HG02943 (cell line): ENCODE measurements around the gene TSEN2.
"Not testable (repeated sequence)": the region's sequence is repeated elsewhere in the genome, so short reads cannot be mapped to it uniquely, and the experiment has no call there.

Experiments used
- ATAC-seq: cut with Tn5 transposase; IDR thresholded peaks from one replicate; pipeline ENCODE4 v1.9.1; 2021; ENCODE audit warnings: mild to moderate bottlenecking, low read depth, moderate library complexity; ENCODE audit not compliant: unreplicated experiment

TSEN2 gene

GRCh38 chr3:12499474-12499873 is 15.2 kb downstream of the TSEN2 start:
- ATAC-seq = no peak

DNA sequence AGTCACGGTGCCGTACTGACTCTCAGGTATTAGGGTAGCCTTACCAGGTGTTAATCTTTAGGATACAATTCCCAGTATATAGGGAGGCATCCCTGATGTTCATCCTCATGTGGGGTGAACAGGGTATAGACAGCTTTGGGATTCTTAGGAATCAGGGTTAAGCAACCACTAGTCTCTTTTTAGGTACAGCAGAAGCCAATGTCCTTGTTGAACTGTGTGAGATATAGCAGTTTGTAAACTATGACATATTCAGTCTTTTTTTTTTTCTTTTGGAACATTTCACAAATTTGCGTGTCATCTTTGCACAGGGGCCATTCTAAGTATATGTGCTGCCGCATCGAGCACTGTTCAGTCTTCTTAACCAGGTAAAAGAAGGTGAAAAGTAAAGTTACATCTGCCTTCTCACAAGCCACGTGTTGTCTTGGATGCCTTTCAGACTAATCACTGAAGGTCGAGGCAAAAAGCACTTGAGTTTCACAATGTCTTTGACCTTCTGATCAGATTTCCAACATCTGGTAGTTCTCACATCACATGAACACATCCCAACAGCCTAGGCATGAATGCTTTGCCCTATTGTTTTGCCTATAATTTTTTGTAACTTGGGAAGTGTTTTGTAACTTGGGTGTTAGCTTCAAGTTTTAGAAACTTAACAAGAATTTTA is 17.2 kb downstream of the TSEN2 start:
- ATAC-seq = no peak

DNA sequence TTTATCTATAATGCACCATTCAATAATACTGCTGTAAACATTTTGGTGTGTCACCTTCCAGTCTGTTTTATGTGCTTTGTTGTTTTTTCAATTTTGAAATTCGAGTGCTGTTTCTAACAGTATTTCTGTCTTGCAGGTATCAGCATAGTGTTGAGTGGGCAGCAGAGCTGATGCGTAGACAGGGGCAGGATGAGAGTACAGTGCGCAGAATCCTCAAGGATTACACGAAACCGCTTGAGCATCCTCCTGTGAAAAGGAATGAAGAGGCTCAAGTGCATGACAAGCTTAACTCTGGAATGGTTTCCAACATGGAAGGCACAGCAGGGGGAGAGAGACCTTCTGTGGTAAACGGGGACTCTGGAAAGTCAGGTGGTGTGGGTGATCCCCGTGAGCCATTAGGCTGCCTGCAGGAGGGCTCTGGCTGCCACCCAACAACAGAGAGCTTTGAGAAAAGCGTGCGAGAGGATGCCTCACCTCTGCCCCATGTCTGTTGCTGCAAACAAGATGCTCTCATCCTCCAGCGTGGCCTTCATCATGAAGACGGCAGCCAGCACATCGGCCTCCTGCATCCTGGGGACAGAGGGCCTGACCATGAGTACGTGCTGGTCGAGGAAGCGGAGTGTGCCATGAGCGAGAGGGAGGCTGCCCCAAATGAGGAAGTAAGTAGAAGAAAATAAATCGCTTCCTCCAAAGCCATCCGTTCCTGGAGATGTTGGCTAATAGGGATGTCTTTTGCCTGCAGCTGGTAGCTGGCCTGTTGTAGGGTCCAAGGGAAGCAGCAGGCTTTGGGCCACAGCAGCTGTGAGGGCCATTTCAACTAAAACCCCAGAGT is 19.1 kb downstream of the TSEN2 start:
- no peak for ATAC-seq

GRCh38 chr3:12506201-12506709 is 22.0 kb downstream of the TSEN2 start:
- ATAC-seq = no peak

DNA sequence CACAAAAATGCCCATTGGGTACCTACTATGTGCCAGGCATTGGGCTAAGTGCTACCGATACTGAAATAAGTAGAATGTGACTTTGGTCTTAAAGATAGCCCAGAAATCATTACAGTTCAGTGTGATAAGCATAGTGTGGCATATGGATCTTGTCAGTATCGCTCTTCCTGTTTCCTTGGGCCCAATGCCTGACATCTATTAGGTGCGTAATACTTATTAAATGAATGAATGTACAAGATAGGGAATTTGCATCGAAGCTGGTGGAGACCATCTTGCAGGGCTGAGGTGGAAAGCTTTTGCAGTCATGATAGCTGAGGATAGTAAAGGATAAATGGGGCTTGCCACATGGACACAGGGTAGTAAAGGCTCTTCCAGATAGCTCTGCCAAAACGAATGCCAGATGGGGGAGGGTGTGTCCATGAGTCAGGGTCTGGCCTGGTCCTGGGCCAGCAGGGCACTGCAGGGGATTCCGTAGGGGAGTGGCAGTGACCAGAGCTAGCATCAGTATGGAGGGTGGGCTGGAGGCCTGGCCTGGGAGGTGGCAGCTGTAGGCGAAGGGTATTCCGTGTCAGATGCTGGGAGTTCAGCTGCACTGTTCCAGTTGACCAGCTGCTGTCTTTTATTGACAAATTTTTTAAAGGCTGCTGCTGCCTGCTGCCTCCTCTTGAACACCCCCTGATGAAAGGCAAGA is 23.5 kb downstream of the TSEN2 start:
- ATAC-seq = no peak

- ATAC-seq = no peak
Measured at GRCh38 chr3:12508291-12508700, 24.0 kb downstream of the TSEN2 start.

GRCh38 chr3:12509466-12509865 is 25.2 kb downstream of the TSEN2 start:
- ATAC-seq = no peak

GRCh38 chr3:12512534-12513118 is 28.3 kb downstream of the TSEN2 start:
- ATAC-seq = no peak

GRCh38 chr3:12513694-12514446 is 29.6 kb downstream of the TSEN2 start:
- no peak for ATAC-seq

- no peak for ATAC-seq
Measured at GRCh38 chr3:12515631-12516030, 31.4 kb downstream of the TSEN2 start.

GRCh38 chr3:12516873-12517272 is 32.6 kb downstream of the TSEN2 start:
- no peak for ATAC-seq

DNA sequence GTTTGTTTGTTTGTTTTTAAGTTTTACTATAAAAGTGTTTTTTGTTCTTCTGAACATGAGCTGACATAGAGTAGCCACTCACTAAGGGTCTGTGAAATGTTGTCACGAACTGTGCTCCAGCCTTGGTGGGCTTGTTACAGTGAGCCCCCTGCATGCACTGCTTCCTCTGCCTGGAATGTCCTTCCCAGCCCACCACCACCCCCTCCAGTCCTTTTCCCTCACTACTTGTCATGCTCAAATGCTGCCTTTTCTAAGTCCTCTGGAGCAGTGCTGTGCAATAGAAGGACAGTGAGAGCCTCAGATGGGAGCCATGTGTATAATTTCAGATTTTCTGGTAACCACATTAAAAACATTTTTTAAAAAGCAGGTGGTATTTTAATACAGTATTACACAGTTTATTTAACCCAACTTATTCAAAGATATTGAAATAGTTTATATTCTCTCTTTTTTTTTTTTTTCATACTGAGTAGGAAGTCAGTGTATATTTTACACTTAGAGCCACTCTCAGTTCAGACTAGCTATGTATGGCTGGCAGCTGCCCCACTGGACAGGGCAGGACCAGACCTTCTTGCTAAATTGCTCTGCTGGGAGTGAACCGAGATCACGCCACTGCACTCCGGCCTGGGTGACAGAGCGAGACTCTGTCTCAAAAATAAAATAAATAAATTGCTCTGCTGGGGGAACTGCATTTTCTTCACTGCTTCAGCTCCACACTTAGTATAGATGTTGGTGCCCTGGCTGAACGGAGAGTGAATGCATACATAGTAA is 34.2 kb downstream of the TSEN2 start:
- ATAC-seq = no peak

DNA sequence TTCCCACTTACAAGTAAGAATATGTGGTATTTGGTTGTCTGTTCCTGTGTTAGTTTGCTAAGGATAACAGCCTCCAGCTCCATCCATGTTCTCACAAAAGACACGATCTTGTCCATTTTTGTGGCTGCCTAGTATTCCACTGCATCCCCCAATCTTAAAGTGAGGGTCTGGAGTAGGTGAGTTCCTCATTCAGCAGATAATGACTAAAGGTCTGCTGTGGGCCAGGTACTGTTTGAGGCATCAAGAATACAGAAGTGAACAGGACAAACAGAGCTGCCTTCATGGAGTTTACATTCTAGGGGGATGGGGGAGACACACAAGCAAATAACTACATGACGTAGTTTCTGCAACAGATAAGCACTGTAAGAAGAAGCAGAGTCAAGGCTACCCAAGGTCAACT is 36.7 kb downstream of the TSEN2 start:
- ATAC-seq = no peak

DNA sequence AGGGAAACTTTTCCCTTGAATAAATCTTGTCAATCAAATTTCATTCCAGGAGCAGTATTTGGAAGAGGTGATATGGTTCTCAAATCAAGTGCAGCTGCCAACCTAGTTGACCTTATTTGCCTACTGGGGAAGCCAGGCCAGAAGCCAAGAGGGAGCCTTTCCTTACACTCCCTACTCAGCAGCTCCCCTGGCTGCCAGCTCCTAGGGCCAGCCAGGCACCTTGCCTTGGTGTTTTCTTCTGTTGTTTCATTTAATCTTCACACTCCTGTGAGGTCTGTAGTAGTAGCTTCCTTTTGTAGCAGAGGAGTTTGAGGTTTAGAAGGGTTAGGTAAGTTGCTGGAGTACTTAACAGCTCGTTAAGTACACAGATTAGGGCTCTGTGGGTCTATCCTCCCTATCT is 38.4 kb downstream of the TSEN2 start:
- ATAC-seq = no peak

- ATAC-seq = no peak
Measured at GRCh38 chr3:12527757-12528143, 43.5 kb downstream of the TSEN2 start.

GRCh38 chr3:12532182-12532581 is 47.9 kb downstream of the TSEN2 start:
- ATAC-seq = no peak

DNA sequence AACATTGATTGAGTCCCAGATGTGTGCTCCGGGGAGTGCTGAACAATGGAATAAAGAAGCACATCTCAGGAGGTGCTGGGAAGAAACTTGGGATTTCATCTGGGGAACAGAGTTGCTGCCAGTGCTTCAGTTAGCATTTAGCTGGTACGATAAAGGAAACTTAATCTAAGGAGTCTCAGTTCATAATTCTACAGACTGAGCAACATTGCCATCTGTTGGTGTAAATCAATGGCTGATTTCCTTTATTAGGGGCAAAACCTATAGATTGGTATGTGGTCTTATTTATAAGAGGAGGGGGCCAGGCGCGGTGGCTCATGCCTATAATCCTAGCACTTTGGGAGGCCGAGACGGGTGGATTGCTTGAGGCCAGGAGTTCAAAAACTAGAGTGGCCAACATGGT is 52.1 kb downstream of the TSEN2 start:
- ATAC-seq = no peak

- no peak for ATAC-seq
Measured at GRCh38 chr3:12541625-12542024, 57.3 kb downstream of the TSEN2 start.

GRCh38 chr3:12543497-12543896 is 59.2 kb downstream of the TSEN2 start:
- ATAC-seq = not testable (repeated sequence)
